Caco-2 (cell line): Measurements from ENCODE around the gene CELF5. TPM values are rescaled to one million over a fixed set of nuclear protein-coding genes. Genes with fewer than 3 reads are reported as not detected.
"Not testable (repeated sequence)": the region's sequence is repeated elsewhere in the genome, so short reads cannot be mapped to it uniquely, and the experiment has no call there.

ENCODE experiments used
- BruUV-seq: library from RNA; stranded (reverse); fragments of 400-500 nt; replicated peaks from 2 replicates; lab custom pipeline; 2021; lab: Mats Ljungman, UMichigan
- CTCF ChIA-PET: fragments of 300-600 bp; sonication (Branson Sonifier 250); formaldehyde crosslinking; loops from one replicate; lab custom pipeline; 2022; ENCODE audit warnings: antibody characterized with exemption; lab: Charles Lee
- POLR2A ChIA-PET: fragments of 300-600 bp; sonication (Branson Sonifier 250); formaldehyde crosslinking; loops from one replicate; lab custom pipeline; 2022; ENCODE audit warnings: antibody characterized with exemption; lab: Charles Lee
- DNase-seq, 2 experiments: peaks; one replicate each; pipeline versions ENCODE4 v3.0.0 to v3.0.0-alpha.2; 2020 to 2022
- H3K27me3 ChIP-seq: replicated peaks from 2 replicates; pipeline ENCODE4 v1.6.0; 2011; ENCODE audit warnings: low read length; ENCODE audit not compliant: control insufficient read depth, insufficient read depth
- H3K36me3 ChIP-seq: 2 replicates; pipeline ENCODE4 v1.5.1; 2011; ENCODE audit warnings: low read length; ENCODE audit not compliant: control insufficient read depth, insufficient read depth
- H3K4me1 ChIP-seq: fragments of 250-450 bp; sonication (Bioruptor Pico); 2 replicates; pipeline ENCODE4 v1.5.1; 2020; ENCODE audit warnings: mild to moderate bottlenecking
- H3K4me3 ChIP-seq: 2 replicates; pipeline ENCODE4 v1.5.1; 2011; ENCODE audit warnings: low read depth, mild to moderate bottlenecking, control low read depth, low read length
- H3K9me3 ChIP-seq: fragments of 250-450 bp; sonication (Bioruptor Pico); 2 replicates; pipeline ENCODE4 v1.5.1; 2020; ENCODE audit warnings: mild to moderate bottlenecking, moderate library complexity
- H3K27ac Mint-ChIP-seq: one replicate; pipeline ENCODE4 v1.8.0; 2022; ENCODE audit warnings: mixed read lengths; ENCODE audit not compliant: unreplicated experiment
- H3K27me3 Mint-ChIP-seq: one replicate; pipeline ENCODE4 v1.8.0; 2022; ENCODE audit warnings: mixed read lengths; ENCODE audit not compliant: insufficient read depth, unreplicated experiment
- H3K36me3 Mint-ChIP-seq: one replicate; pipeline ENCODE4 v1.8.0; 2022; ENCODE audit warnings: mild to moderate bottlenecking, mixed read lengths; ENCODE audit not compliant: insufficient read depth, unreplicated experiment
- H3K4me1 Mint-ChIP-seq: one replicate; pipeline ENCODE4 v1.8.0; 2022; ENCODE audit warnings: low read depth, mixed read lengths; ENCODE audit not compliant: unreplicated experiment
- H3K4me3 Mint-ChIP-seq: one replicate; pipeline ENCODE4 v1.8.0; 2022; ENCODE audit warnings: mild to moderate bottlenecking, moderate library complexity, mixed read lengths; ENCODE audit not compliant: unreplicated experiment
- H3K9me3 Mint-ChIP-seq: one replicate; pipeline ENCODE4 v1.8.0; 2022; ENCODE audit warnings: mixed read lengths; ENCODE audit not compliant: unreplicated experiment
- CTCF ChIP-seq, 2 experiments: fragments of 200-600 bp in 1 of 2; IDR thresholded peaks; 1 replicate in 1 of 2; 2 replicates in 1 of 2; pipeline versions ENCODE4 v1.5.1 to v1.8.0; 2011 to 2022; ENCODE audit warnings: antibody characterized with exemption in 1 of 2, control low read depth in 1 of 2, inconsistent platforms in 1 of 2, low read depth in 1 of 2, low read length in 1 of 2, mild to moderate bottlenecking in 1 of 2, moderate library complexity in 1 of 2; ENCODE audit not compliant: insufficient read depth in 1 of 2, severe bottlenecking in 1 of 2, unreplicated experiment in 1 of 2
- intact Hi-C: fragments of 100-400 bp; cut with micrococcal nuclease; formaldehyde crosslinking; loops from one replicate; pipeline ENCODE4 v1.10.0; 2022; ENCODE audit not compliant: unreplicated experiment
- total RNA-seq: library from RNA; stranded (reverse); gene quantifications from 2 replicates; pipeline ENCODE4 v1.2.3, GENCODE V29; 2022

CELF5 gene
- total RNA-seq, 1 experiment from 2014 or later, result 0.07 TPM

DNA sequence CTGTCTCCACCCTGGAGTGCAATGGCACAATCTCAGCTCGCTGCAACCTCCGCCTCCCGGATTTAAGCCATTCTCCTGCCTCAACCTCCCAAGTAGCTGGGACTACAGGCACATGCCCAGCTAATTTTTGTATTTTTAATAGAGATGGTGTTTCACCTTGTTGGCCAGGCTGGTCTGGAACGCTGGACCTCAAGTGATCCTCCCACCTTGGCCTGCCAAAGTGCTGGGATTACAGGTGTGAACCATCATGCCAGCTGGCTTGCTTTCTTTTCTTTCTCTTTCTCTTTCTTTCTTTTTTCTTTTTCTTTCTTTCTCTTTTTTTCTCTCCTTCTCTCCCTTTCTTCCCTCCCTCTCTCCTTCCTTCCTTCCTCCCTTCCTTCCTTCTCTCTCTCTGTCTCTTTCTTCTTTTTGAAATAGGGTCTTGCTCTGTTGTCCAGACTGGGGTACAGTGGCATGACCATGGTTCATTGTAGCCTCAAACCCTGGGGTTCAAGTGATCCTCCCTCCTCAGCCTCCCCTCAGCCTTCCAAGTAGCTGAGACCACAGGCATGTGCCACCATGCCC is 108.6 kb downstream of the CELF5 start:
- intact Hi-C loops, result no loop called here
- H3K4me1 ChIP-seq, result no peaks in the 10 kb centered on the region
- BruUV-seq, result no TSS peak
- POLR2A ChIA-PET, result no interaction called here
- H3K4me3 Mint-ChIP-seq, result no peak overlapping the region
- no peak for DNase-seq
- CTCF ChIA-PET, result no interaction called here
- no peak for TF ChIP-seq CTCF (IDR thresholded peaks at IDR 0.05; ENCODE audit: insufficient read depth in 1 of 2, low read depth in 1 of 2, low read length in 1 of 2, severe bottlenecking in 1 of 2, unreplicated experiment in 1 of 2)
- no peaks in the 10 kb centered on the region for H3K27me3 ChIP-seq
- no peaks in the 10 kb centered on the region for H3K4me1 Mint-ChIP-seq
- H3K9me3 ChIP-seq, result no peaks in the 10 kb centered on the region
- H3K4me3 ChIP-seq, result no peak overlapping the region
- no peaks in the 10 kb centered on the region for H3K36me3 ChIP-seq
- peaks cover 13% of the 10 kb centered on the region for H3K27me3 Mint-ChIP-seq
- no peak overlapping the region for H3K27ac Mint-ChIP-seq
- no peaks in the 10 kb centered on the region for H3K9me3 Mint-ChIP-seq
- H3K36me3 Mint-ChIP-seq, result no peaks in the 10 kb centered on the region

- Mint-ChIP-seq H3K27ac (no peak overlapping the region), H3K27me3 (peaks cover 13% of the 10 kb centered on the region), H3K4me1 (no peaks in the 10 kb centered on the region), H3K4me3 (no peak overlapping the region), H3K36me3 (no peaks in the 10 kb centered on the region), H3K9me3 (no peaks in the 10 kb centered on the region)
- intact Hi-C loops, result no loop called here
- CTCF ChIA-PET, result no interaction called here
- no peak for DNase-seq
- POLR2A ChIA-PET, result no interaction called here
- no peak for TF ChIP-seq CTCF (IDR thresholded peaks at IDR 0.05; ENCODE audit: insufficient read depth in 1 of 2, low read depth in 1 of 2, low read length in 1 of 2, severe bottlenecking in 1 of 2, unreplicated experiment in 1 of 2)
- H3K9me3 ChIP-seq, result no peaks in the 10 kb centered on the region
- no peaks in the 10 kb centered on the region for H3K36me3 ChIP-seq
- no peak overlapping the region for H3K4me3 ChIP-seq
- no peaks in the 10 kb centered on the region for H3K27me3 ChIP-seq
- no peaks in the 10 kb centered on the region for H3K4me1 ChIP-seq
- BruUV-seq, result no TSS peak
Observed at GRCh38 chr19:3333662-3334061, 109.2 kb downstream of the CELF5 start.

DNA sequence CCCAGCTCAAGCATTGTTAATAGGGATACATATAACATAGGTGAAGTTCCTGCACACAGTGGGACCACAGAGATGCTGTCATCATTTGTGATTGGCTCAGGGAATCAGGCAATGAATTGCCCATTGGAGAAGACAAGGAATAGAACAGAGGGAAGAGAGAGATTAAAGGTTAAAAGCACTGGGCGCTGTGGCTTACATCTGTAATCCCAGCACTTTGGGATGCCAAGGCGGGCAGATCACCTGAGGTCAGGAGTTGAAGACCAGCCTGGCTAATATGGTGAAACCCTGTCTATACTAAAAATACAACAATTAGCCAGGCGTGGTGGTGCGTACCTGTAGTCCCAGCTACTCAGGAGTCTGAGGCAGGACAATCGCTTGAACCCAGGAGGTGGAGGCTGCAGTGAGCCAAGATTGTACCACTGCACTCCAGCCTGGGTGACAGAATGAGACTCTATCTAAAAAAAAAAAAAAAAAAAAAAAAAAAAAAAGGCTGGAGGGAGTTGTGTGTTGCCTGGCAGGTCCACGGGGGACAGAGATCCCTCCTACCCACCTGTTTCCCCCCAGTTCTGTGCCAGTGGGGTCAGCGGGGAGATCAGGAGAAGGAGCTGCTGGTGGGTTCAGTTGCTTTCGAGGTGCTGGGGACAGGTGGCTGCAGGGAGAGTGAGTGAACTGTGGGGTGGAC is 110.4 kb downstream of the CELF5 start:
- intact Hi-C loops, CTCF ChIA-PET, H3K36me3 Mint-ChIP-seq: not testable (repeated sequence)

More for the DNA sequence above, 110.4 kb downstream of the CELF5 start:
- DNase-seq, BruUV-seq, H3K4me3 Mint-ChIP-seq, H3K9me3 Mint-ChIP-seq, H3K4me3 ChIP-seq, H3K4me1 ChIP-seq, H3K9me3 ChIP-seq, H3K27me3 ChIP-seq, H3K27ac Mint-ChIP-seq, H3K36me3 ChIP-seq, H3K4me1 Mint-ChIP-seq: not testable (repeated sequence)
- H3K27me3 Mint-ChIP-seq, result peaks cover 13% of the 10 kb centered on the region
- POLR2A ChIA-PET, result interaction anchor here (1.0 kb wide), 1 partner anchor 100 kb away, joined by 3 read pairs; no protein-coding TSS in a partner anchor
